Muscle of arm (tissue), 12 donors: ENCODE data around the gene FER. TPM values are rescaled to one million over a fixed set of nuclear protein-coding genes. Genes with fewer than 3 reads are reported as not detected.
"Not testable (repeated sequence)": the region's sequence is repeated elsewhere in the genome, so short reads cannot be mapped to it uniquely, and the experiment has no call there.

ENCODE experiments used
- DNase-seq: peaks from one replicate; pipeline ENCODE4 v3.0.0-alpha.2; 2013
- polyA plus RNA-seq, 12 donors: library from polyadenylated mRNA; unstranded; fragments of 120-200 nt; gene quantifications; one replicate each; pipeline ENCODE4 v1.2.1, GENCODE V29; 2013; ENCODE audit not compliant: insufficient read length in 12 of 12

The FER gene
- polyA plus RNA-seq, 12 donors, result 8.3 to 13.3 (median 11.8) TPM; not detected in 1

- DNase-seq, result no peak
Measured at GRCh38 chr5:108743846-108744245, 3.9 kb upstream of the FER start.

- DNase-seq, result no peak
Measured at GRCh38 chr5:108747111-108747773, 455 bp upstream of the FER start.

- DNase-seq, result peak; percentile 98
Measured at GRCh38 chr5:108748401-108749127, 867 bp downstream of the FER start.

- DNase-seq, result peak; percentile 30
Measured at GRCh38 chr5:108749128-108749861, 1.6 kb downstream of the FER start.

- no peak for DNase-seq
Measured at GRCh38 chr5:108753331-108753730, 5.6 kb downstream of the FER start.

- DNase-seq, result no peak
Measured at GRCh38 chr5:108753877-108754276, 6.2 kb downstream of the FER start.

- no peak for DNase-seq
Measured at GRCh38 chr5:108760512-108760911, 12.8 kb downstream of the FER start.

GRCh38 chr5:108762660-108763059 lies 15.0 kb downstream of the FER start:
- no peak for DNase-seq

GRCh38 chr5:108763222-108763916 lies 15.7 kb downstream of the FER start:
- no peak for DNase-seq

GRCh38 chr5:108765647-108766046 lies 17.9 kb downstream of the FER start:
- no peak for DNase-seq

GRCh38 chr5:108766916-108767315 lies 19.2 kb downstream of the FER start:
- DNase-seq, result not testable (repeated sequence)

GRCh38 chr5:108769352-108769751 lies 21.7 kb downstream of the FER start:
- DNase-seq, result no peak

- no peak for DNase-seq
Measured at GRCh38 chr5:108772626-108773025, 24.9 kb downstream of the FER start.

- DNase-seq, result no peak
Measured at GRCh38 chr5:108773330-108773729, 25.6 kb downstream of the FER start.

GRCh38 chr5:108774079-108774478 lies 26.4 kb downstream of the FER start:
- DNase-seq, result not testable (repeated sequence)

- DNase-seq, result not testable (repeated sequence)
Measured at GRCh38 chr5:108777582-108777981, 29.9 kb downstream of the FER start.

- not testable (repeated sequence) for DNase-seq
Measured at GRCh38 chr5:108784577-108784976, 36.9 kb downstream of the FER start.

GRCh38 chr5:108786806-108787483 lies 39.2 kb downstream of the FER start:
- no peak for DNase-seq

GRCh38 chr5:108788142-108788541 lies 40.4 kb downstream of the FER start:
- DNase-seq, result peak; percentile 35

GRCh38 chr5:108793207-108793606 lies 45.5 kb downstream of the FER start:
- no peak for DNase-seq

GRCh38 chr5:108794349-108794748 lies 46.7 kb downstream of the FER start:
- not testable (repeated sequence) for DNase-seq

- no peak for DNase-seq
Measured at GRCh38 chr5:108797396-108797795, 49.7 kb downstream of the FER start.
